GM18505 (cell line): ENCODE data around the gene RASSF3.

Experiments used
- ATAC-seq: cut with Tn5 transposase; IDR thresholded peaks from one replicate; pipeline ENCODE4 v1.9.1; 2021; ENCODE audit not compliant: unreplicated experiment
- POLR2A ChIP-seq: IDR thresholded peaks from 4 replicates; pipeline ENCODE4 v1.6.1; 2011; ENCODE audit warnings: borderline replicate concordance; ENCODE audit not compliant: insufficient read depth, insufficient read length; ENCODE audit errors: extremely low read depth

The RASSF3 gene

GRCh38 chr12:64658892-64659481, 48.7 kb downstream of the RASSF3 start:
- no peak for ATAC-seq
- no peak for TF ChIP-seq POLR2A

- TF ChIP-seq POLR2A: no peak
- ATAC-seq: peak; percentile 55
These were observed 50.1 kb downstream of the RASSF3 start for GRCh38 chr12:64660237-64661018.

- no peak for ATAC-seq
- no peak for TF ChIP-seq POLR2A
These were observed 52.7 kb downstream of the RASSF3 start for GRCh38 chr12:64663015-64663414.

- ATAC-seq: no peak
- TF ChIP-seq POLR2A: peak; percentile 85
These were observed 55.2 kb downstream of the RASSF3 start for GRCh38 chr12:64665514-64665913.

- no peak for TF ChIP-seq POLR2A
- ATAC-seq: no peak
These were observed 56.0 kb downstream of the RASSF3 start for GRCh38 chr12:64666054-64666914.

GRCh38 chr12:64667793-64668192, 57.5 kb downstream of the RASSF3 start:
- no peak for TF ChIP-seq POLR2A
- no peak for ATAC-seq

- peak; percentile 33 for TF ChIP-seq POLR2A
- ATAC-seq: peak; percentile 61
These were observed 59.1 kb downstream of the RASSF3 start for GRCh38 chr12:64669270-64669842.

- ATAC-seq: no peak
- no peak for TF ChIP-seq POLR2A
These were observed 59.7 kb downstream of the RASSF3 start for GRCh38 chr12:64670019-64670418.

- no peak for ATAC-seq
- TF ChIP-seq POLR2A: no peak
These were observed 60.8 kb downstream of the RASSF3 start for GRCh38 chr12:64670919-64671639.

GRCh38 chr12:64671681-64672080, 61.4 kb downstream of the RASSF3 start:
- ATAC-seq: no peak
- TF ChIP-seq POLR2A: no peak

- TF ChIP-seq POLR2A: no peak
- no peak for ATAC-seq
These were observed 62.7 kb downstream of the RASSF3 start for GRCh38 chr12:64672925-64673409.

GRCh38 chr12:64673490-64674169, 63.3 kb downstream of the RASSF3 start:
- TF ChIP-seq POLR2A: no peak
- no peak for ATAC-seq
